Measurements from ENCODE around the gene PSMG3.
"Not testable (repeated sequence)": the region's sequence is repeated elsewhere in the genome, so short reads cannot be mapped to it uniquely, and the experiment has no call there.

The PSMG3 gene

DNA sequence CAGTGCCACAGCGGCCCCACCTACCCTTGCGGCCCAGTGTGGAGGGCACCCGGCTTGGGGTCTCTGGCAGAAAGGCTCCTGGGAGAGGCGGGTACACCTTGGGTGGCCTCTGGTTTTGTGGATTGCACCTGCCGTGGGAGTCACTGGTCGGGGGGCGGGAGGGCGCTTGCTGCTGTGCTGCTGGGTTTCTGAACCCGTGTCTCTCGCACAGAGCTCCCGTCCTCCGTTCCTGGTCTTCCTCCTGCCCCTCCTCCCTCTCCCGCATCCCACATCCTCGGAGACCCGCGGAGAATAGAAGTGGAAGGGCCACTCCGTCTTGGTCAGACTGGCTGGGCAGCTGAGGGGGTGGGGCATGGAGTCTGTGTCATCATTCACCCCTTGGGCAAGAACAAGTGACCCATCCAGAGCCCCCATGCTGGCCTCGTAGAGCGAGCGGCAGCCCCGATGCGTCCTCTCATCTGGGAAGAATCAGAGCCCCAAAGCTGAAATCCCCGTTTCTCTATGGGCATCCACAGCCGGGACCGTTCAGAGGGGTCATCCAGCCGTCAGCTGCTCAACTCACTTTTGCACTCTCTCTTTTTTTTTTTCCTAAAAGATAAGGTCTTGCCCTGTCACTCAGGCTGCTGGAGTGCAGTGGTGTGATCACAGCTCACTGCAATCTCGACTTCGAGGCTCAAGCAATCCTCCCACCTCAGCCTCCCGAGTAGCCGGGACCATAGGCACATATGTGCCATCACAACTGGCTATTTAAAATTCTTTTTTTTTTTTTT is 35.3 kb downstream of the PSMG3 start:
- no peak for DNase-seq (ENCODE audit: low read depth, low spot score)

DNA sequence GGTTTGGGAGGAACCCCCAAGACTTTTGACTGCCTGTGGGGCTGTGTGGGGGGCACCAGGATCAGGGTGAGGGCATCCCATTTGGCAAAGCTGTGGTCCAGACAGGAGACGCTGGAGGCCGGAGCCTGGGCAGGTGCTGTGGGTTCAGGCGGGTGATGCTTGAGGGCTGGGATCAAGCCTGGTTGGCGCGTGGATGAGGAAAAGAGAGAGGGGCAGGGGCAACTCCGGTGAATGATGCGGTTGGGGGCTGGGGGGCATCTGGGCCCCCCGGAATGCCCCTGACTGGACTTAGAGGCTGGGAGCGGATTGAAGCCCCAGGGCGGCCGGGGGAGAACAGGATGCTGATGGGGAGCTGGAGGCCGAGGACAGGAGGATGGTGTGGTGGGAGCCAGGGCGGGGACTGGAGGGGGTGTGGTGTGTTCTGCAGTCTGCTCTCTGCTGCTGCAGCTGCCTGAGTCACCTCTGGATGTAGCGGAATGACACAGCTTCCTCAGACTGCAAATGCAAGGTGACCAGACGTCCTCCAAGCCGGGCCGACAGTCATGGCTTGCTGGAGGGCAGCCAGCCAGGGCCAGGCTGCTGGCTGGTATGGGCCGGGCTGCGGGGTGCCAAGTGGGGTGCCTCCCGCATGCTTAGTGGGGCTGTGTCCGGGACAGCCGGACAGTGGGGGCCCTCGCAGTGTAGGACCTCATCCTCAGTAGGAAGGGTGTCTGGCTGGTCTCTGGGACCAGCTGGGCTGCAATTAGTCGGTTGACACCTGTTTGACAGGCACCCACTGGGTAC is 36.1 kb downstream of the PSMG3 start:
- DNase-seq (ENCODE audit: low read depth, low spot score): no peak

DNA sequence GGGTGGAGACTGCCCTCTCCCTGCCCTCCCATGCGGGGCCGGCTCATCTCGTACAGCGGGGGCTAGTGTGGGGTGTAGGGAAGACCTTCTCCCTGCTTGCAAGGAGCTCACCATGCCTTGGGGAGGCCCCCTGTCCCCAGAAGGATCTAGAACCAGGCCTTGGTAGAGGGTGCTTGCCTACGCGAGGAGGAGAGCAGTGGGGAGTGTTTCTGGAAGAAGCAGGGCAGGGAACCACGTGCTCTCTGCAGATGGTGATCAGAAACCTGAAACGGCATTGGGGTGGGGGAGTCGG is 36.6 kb downstream of the PSMG3 start:
- no peak for DNase-seq (ENCODE audit: low read depth, low spot score)

DNA sequence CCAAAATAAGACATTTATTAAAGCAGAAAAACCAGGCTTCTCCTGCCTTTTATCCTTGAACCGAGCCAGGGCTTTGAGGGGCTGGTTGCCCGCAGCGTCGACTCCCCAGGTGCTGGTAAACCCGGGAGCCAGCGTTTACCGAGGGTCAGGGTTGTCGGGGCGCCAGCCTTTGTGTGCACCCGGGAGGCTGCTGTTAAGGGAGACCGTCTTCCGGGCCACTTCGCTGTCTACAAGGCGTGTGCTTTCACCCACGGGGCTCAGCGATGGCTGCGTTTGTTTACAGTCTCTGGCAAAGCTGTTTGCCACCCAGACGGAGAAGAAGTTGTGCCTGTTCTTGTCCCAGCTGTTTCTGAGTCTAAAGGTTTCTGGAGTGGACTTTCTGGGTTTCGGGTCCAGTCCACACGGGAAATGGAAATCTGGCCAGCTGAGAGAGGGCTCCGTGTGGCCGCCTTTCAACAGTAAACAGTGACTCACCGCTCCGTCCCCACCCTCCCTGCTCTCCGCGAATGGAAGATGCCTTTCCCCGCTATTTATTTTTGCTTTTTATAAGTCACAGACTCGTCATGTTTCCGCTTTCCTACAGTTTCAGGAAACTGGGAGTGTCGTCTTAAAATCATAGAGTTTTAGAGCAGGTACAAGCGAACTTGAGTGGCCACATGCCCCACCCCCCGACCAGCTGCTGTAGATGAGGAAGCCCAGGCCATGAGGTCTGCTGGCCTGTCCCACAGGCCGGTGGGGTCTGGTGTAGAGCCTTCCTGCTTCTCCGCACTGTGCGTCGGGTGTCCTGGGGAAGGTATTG is 37.2 kb downstream of the PSMG3 start:
- DNase-seq (ENCODE audit: low read depth, low spot score): no peak

DNA sequence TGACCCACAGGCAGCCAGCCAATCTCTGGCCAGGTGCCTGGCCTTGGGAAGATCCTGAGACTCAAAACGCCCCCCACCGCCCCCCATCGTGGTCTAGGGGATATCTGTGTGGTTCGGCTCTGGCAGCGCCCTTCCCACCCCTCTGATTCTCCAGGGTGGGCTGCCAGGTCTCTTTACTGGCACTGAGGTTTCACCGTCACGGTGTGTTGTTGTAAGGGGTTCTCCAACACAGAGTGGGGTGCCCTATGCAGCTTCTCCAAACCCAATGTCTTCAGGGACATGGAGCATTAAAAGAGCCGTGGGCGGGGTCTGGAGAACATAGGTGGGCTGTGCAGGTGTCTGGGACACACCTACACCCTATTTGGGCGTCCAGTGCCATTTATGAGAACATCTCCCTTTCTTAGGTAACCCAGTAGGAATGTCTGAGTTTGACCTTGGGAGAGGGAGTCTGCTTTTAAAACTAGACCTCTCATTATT is 37.8 kb downstream of the PSMG3 start:
- DNase-seq (ENCODE audit: low read depth, low spot score): no peak

DNA sequence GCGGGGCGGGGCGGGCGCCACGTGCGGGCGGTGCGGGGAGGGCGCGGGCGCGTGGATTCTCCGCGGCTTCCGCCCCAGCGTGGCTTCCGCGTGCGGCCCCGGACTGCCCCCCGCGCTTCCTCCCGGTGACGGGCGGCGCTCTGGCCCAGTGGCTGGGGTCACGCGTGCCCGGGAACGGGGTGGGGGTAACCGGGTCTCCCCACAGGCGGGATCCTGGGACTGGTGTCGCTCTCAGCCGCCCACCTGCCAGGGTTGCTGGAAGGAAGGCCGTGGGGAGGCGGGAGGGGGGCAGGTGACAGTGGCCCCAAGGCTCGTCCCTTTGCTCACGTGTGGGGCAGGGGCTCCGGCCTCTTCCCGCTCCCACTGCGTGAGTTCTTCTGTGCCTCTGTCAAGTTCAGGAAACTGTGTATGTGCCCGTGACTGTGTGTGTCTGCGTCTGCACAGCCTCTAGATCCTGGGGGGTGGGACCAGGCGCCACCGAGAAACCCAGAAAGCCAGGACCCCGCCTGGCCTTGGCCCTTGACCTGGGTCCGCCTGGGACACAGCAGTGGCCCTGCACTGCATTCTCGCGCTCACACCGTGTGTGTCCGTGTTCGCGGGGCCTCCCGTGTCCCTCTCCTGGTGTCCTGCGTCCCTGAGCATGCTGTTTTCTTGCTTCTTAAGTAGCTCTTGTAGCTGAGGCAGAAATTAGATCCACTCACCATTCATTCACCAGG is 38.4 kb downstream of the PSMG3 start:
- no peak for DNase-seq (ENCODE audit: low read depth, low spot score)

DNA sequence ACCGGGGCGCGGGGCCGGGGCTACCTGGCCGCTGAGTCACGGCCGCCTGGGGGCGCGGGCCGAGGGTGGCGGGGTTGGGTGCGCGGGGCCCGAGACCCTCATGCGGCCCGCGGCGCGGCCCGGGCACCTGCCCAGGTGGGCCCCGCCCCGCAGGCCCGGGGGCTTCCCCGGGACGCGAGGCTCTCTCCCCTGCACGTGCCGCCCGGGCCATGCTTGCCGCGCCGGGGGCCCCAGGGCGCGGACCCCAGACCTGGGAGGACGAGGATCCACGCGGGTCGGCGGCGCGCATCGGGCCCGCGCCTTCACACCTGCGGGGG is 38.9 kb downstream of the PSMG3 start:
- no peak for DNase-seq (ENCODE audit: low read depth, low spot score)

DNA sequence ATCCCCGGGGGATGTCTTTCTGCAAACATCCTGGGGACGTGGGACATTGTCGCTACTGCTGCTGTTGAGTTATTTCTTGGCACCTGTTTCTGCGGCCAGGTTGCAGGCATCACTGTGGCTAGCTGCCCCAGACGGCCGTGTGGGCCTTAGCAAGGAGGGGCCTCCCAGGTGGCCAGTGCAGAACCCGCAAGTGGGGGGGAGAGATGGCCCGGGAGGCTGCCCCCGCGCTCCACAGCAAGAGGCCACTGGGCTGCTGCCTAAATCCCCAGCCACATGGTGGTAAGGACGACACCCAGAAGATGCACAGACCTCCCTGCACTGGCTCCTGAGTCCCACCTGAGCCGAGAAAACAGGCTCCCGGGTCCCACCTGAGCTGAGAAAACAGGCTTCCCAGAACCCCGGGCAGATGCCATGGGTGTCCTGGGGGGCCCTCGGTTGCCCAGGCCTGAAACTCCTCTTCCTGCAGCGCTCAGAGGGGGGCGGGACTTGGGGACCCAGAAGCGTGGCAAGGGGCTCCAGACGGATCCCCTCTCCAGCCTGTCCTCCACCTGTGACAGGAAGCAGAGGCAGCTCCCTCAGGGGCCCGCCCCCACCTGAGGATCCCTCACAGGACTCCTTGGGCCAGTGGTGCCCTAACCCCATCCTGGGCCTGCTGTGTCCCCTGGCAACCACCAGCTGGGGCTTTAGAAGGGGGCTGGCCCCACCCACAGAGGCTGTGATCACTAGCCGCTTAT is 40.3 kb downstream of the PSMG3 start:
- DNase-seq (ENCODE audit: low read depth, low spot score): no peak

DNA sequence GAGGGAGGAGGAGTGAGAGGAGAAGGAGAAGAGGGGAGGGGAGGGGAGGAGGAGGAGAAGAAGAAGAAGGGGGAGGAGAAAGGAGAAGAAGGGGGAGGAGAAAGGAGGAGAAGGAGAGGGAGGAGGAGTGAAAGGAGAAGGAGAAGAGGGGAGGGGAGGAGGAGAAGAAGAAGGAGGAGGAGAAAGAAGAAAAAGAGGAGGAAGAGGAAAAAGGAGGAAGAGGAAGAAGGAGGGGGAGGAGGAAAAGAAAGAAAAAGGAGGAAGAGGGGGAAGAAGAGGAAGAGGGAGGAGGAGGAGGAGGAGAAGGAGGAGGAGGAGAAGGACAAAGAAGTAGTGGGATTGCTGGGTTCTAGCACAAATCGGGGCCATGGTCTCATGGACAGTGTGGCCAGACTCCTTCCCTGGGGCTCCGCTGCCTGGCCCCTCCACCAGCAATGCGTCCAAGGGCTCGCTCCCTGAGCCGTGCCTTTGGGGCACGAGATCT is 43.5 kb downstream of the PSMG3 start:
- DNase-seq (ENCODE audit: low read depth, low spot score): no peak

DNA sequence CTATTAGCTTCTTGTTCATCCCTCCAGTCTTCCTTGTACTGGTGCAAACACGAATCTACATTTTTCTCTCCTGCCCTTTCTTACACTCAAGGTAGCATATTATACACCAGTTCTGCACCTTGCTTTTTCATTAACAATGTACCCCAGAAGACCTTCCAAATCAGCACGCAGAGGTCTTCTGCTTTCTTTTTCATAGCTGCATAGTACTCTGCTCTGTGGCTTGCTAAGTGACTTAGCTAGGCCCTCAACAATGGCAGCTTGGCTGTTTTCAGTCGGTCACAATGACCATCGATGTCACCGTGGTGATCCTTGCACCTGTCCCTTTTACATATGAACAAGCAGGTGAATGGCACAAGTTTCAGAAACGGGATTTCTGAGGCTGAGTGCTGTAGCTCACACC is 44.4 kb downstream of the PSMG3 start:
- DNase-seq (ENCODE audit: low read depth, low spot score): no peak

DNA sequence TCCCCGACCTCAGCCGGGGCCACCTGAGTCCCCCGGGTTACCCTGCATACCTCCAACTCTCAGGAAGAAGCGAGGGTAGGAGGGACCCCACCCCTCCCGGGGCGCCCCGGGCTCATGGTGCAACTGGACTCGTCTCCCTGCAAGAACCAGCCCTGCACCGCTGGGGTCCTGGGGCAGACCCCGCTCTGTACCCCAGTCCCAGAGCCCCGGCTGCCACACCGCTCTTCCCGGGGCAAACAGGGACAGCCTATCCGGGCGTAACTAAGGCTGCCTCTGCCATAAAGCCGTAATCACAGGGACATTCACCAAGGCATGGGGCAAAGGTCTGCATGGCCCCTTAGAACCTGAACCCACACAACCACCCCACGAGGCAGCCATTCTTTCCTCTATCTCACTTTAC is 46.0 kb downstream of the PSMG3 start:
- no peak for DNase-seq (ENCODE audit: low read depth, low spot score)

DNA sequence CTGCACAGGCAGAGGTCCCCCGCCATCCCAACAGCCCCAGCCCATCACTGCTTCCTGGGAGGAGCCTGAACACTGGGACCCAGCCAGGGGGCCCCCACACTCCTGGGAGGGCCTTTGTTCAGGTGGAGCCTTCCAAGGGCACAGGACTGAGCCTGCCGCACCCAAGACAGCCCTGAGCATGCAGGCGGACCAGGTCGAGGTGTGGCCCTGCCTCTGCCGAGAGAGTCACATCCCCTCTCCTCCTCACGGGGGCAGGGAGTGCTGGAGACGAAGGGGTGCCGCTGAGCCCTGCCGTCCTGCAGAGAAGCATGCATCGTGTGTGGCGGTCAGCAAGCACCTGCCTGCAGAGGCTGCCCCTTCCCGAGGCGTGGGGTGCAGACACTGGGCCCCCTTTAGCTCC is 46.6 kb downstream of the PSMG3 start:
- no peak for DNase-seq (ENCODE audit: low read depth, low spot score)

DNA sequence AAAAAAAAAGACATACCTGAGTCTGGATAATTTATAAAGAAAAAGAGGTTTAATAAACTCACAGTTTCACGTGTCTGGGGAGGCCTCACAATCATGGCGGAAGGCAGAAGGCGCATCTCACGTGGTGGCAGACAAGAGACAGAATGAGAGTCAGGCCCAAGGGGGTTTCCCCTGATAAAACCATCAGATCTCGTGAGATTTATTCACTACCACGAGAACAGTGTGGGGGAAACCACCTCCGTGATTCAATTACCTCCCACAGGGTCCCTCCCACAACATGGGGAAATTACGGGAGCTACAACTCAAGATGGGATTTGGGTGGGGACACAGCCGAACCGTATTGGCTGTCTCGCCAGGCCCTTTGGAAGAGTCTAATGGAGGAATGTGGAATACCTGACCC is 48.4 kb downstream of the PSMG3 start:
- DNase-seq (ENCODE audit: low read depth, low spot score): no peak

DNA sequence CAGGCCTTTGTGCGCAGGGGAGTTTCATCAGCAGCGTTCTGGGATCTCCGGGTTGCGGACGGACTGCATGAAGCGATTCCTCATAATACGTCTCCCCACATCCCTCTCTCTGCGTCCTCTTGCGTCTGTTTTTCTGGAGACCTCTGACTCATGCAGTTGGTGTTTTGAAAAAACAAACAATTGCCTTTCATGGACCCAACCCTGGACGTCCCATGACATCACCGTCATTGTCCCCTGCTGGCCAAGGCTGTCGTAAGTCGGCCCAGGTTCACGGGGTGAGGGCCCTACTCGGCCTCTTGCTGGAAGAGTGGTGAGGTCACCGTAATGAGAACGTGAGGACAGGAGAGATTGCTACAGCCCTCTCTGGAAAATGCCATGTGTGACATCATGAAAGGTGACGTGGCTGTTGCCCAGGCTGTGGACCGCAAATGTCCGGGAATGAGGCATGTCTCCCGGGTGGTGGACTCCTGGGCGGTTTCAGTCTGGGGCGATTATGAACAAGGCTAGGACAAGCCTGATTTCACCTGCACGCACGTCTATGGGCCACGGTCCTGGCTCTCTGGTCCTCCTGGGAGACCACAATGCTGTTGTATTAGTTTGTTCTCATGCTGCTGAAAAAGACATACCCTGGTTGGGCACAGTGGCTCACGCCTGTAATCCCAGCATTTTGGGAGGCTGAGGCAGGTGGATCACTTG is 49.1 kb downstream of the PSMG3 start:
- DNase-seq (ENCODE audit: low read depth, low spot score): no peak

DNA sequence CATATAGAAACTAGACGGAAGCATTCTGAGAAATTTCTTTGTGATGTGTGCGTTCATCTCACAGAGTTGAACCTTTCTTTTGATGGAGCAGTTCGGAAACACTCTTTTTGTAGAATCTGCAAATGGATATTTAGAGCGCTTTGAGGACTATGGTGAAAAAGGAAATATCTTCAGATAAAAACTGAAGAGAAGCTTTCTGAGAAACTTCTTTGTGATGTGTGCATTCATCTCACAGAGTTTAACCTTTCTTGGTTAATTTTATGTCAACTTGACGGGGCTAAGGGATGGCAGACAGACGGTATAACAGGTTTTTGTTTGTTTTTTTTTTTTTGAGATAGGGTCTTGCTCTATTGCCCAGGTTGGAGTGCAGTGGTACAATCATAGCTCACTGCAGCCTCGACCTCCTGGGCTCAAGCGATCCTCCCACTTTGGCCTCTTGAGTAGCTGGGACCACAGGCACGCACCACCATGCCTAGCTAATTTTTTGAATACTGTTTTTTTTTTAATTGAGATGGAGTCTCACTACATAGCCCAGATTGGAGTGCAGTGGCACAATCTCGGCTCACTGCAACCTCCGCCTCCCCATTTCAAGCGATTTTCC is 50.4 kb downstream of the PSMG3 start:
- not testable (repeated sequence) for DNase-seq (ENCODE audit: low read depth, low spot score)

Measured in activated CD4-positive, CD25-positive, alpha-beta regulatory T cell treated with anti-CD3 and anti-CD28 coated beads, Interleukin-2, amount 50 U/mL, for 16 hours (primary cell).